SK-N-MC (cell line): ENCODE measurements around the gene VPS8.
"Not testable (repeated sequence)": the region's sequence is repeated elsewhere in the genome, so short reads cannot be mapped to it uniquely, and the experiment has no call there.

Source experiments
- DNase-seq: peaks from one replicate; pipeline ENCODE4 v3.0.0-alpha.2; 2011; ENCODE audit warnings: low read depth, low spot score
- H3K27ac ChIP-seq: fragments of 200-600 bp; sonication (generic); 2 replicates; pipeline ENCODE4 v1.5.1; 2016; ENCODE audit warnings: mixed run types
- H3K36me3 ChIP-seq: fragments of 200-600 bp; sonication (generic); 2 replicates; pipeline ENCODE4 v1.6.1; 2017; ENCODE audit warnings: antibody characterized with exemption, low read length, mixed read lengths; ENCODE audit not compliant: insufficient read depth
- H3K4me3 ChIP-seq: fragments of 200-600 bp; sonication (generic); 2 replicates; pipeline ENCODE4 v1.5.1; 2016
- H3K9ac ChIP-seq: fragments of 200-600 bp; sonication (generic); 2 replicates; pipeline ENCODE4 v1.8.0; 2017; ENCODE audit warnings: mixed run types, mixed read lengths; ENCODE audit not compliant: insufficient read length
- H3K9me3 ChIP-seq: fragments of 200-600 bp; sonication (generic); 2 replicates; pipeline ENCODE4 v1.6.1; 2017; ENCODE audit warnings: low read depth, mild to moderate bottlenecking, antibody characterized with exemption, low read length, moderate library complexity, mixed read lengths
- EZH2 ChIP-seq: fragments of 200-600 bp; sonication (generic); IDR thresholded peaks from one replicate; pipeline ENCODE4 v1.6.1; 2017; ENCODE audit warnings: antibody characterized with exemption
- FOXP2 ChIP-seq: optimal IDR thresholded peaks from 2 replicates; pipeline ENCODE3; 2011; ENCODE audit warnings: mild to moderate bottlenecking, moderate library complexity; ENCODE audit not compliant: insufficient read depth; ENCODE audit errors: extremely low read length, control extremely low read depth
- POLR2AphosphoS5 ChIP-seq: IDR thresholded peaks from 2 replicates; pipeline ENCODE4 v1.6.1; 2012; ENCODE audit warnings: mild to moderate bottlenecking, low read depth, low read length, borderline replicate concordance

The VPS8 gene

DNA sequence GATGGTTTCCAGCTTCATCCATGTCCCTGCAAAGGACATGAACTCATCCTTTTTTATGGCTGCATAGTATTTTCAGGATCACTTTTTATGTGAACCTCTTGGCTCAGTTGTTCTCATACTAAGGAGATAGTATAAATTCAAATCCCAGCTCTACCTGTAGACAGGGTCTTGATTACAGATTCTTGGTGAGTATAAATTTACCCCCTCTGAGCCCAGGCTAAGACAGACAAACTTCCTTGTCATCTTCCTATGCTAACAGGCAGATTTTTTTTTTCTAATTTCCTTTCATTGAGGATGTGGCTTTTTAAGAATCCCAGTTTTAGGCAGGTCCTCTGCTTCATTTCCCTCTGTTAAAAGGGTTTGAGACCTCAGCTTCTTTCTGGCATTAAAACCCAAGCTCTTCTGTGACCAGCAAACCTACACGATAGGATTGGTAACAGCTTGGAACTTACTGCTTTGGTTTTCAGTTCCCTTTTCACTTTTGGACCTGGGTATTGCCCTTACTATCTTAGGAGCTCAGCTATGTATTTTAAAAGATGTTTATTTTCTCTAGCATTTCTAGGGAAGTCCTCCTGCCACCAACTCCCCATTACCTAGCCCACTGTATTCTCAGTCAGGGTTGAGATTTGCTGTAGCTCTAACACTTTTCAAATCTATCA is 72.5 kb downstream of the VPS8 start:
- no peak overlapping the region for H3K4me3 ChIP-seq
- no peaks in the 10 kb centered on the region for H3K9me3 ChIP-seq
- no peak overlapping the region for H3K9ac ChIP-seq
- no peak overlapping the region for H3K27ac ChIP-seq
- H3K36me3 ChIP-seq: 0 out of 2 replicates have a peak, but pooled peaks cover 5% of the 10 kb centered on the region
- no peak for TF ChIP-seq POLR2AphosphoS5
- TF ChIP-seq FOXP2: no peak
- TF ChIP-seq EZH2: no peak
- no peak for DNase-seq

DNA sequence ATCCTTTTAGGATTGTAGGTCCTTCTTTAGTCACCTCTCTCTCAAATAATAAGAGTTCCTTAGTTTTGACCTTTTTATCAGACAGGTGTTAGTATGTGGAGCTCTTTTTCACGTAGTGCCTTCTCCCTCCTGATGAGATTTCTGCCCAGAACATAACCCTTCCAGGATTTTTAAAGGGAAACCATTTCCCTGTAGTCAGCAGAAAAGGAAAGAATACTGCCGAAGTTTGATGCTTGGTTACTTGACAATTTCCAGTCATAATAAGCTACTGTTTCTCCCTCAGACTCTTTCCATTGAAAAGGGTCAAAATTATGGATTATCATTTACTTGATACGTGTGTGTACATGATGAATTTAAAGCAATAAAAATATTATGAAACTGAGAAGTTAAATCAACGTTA is 73.1 kb downstream of the VPS8 start:
- no peak overlapping the region for H3K4me3 ChIP-seq
- H3K9ac ChIP-seq: no peak overlapping the region
- 0 out of 2 replicates have a peak, but pooled peaks cover 5% of the 10 kb centered on the region for H3K36me3 ChIP-seq
- no peak overlapping the region for H3K27ac ChIP-seq
- H3K9me3 ChIP-seq: no peaks in the 10 kb centered on the region
- no peak for TF ChIP-seq EZH2
- TF ChIP-seq POLR2AphosphoS5: no peak
- no peak for TF ChIP-seq FOXP2
- DNase-seq: no peak

DNA sequence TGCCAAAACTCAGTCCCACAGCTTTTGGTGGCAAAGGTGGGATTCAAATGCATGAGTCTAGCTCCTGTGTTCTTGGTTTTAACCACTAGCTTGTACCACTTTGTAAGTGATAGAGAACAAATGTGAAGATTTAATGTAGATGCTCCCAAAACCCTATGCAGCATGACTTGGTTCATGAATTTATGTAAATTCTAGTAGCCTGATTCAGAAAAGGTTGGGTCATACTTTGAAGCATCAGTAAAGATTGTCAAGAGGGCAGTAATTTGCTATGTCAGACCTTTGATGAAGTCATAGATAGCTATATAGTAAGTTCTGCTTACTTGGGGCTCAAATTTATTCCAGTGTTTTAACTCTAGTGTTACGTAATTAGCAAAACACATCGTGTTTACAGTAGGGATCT is 75.6 kb downstream of the VPS8 start:
- H3K9me3 ChIP-seq: no peaks in the 10 kb centered on the region
- no peak for DNase-seq
- 0 out of 2 replicates have a peak, but pooled peaks cover 5% of the 10 kb centered on the region for H3K36me3 ChIP-seq
- no peak overlapping the region for H3K9ac ChIP-seq
- H3K4me3 ChIP-seq: no peak overlapping the region
- H3K27ac ChIP-seq: no peak overlapping the region
- TF ChIP-seq FOXP2 (no peak), EZH2 (no peak), POLR2AphosphoS5 (no peak)

DNA sequence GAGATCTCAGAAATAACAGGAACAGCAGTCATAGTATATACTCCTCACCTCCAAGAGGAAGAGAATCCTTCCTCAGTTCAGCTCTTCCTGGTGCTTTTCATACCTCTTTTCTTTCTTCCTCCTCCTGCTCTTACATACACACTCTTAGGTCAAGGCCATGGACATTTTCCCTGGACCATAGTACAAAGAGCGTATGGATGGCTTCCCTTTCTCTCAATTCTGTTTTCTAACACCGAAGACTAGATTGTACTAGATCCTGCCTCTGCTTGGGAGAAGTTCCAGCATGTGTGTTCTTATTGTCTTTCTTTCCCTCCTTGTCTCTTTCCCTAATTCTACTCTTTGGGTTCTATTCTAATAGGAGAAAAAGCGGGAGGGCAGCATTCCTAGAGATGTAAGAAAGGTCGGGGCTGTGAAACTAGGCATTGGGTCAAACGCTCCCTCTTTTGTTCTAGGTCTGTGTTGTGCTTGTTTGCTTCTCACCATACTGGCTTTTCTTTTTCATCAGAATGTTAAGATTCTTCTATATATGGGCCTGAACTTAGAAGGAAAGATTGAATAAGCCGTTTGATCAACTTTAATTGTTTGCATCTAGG is 77.4 kb downstream of the VPS8 start:
- Histone ChIP-seq H3K36me3 (0 out of 2 replicates have a peak, but pooled peaks cover 2% of the 10 kb centered on the region), H3K4me3 (no peak overlapping the region), H3K9me3 (no peaks in the 10 kb centered on the region), H3K27ac (no peak overlapping the region), H3K9ac (no peak overlapping the region)
- TF ChIP-seq FOXP2 (no peak), POLR2AphosphoS5 (no peak), EZH2 (no peak)
- no peak for DNase-seq

DNA sequence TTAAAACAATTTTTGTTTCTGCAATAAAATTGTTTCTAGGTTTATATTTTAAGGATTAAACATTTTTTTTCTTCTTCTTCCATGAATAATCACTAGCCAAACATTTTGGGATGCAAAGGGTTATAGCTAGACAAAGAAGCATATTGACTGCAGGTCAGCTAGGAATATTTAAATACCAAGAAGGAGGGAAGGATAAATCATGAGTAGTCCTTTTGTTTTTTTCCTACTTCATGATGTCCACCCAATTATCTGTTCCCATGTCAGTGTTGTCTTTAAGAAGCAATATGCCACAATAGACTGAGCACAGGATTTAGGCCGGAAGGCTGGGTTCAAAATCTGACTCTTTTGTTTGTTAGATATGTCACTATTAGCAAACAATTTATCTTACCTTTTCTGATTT is 82.1 kb downstream of the VPS8 start:
- Histone ChIP-seq H3K27ac (no peak overlapping the region), H3K9ac (no peak overlapping the region), H3K36me3 (no peaks in the 10 kb centered on the region), H3K9me3 (no peaks in the 10 kb centered on the region), H3K4me3 (no peak overlapping the region)
- TF ChIP-seq FOXP2: no peak
- TF ChIP-seq EZH2: no peak
- no peak for TF ChIP-seq POLR2AphosphoS5
- DNase-seq: no peak

DNA sequence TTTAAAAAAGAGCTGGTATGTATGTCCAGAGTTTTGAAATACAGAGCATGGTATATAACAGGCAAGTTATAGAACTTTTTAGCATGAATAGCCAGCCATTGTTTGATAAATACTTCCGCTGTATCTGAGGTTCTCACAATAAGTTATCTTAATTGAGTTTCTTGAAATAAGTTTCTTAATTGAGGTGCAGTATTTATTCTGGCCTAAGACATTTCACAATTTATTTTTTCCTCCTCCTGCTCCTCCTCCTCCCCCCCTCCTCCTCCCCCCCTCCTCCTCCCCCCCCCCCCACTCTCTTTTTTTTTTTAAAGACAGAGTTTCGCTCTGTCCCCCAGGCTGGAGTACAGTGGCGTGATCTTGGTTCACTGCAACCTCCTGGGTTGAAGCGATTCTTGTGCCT is 83.4 kb downstream of the VPS8 start:
- Histone ChIP-seq H3K27ac (no peak overlapping the region), H3K4me3 (no peak overlapping the region), H3K36me3 (no peaks in the 10 kb centered on the region), H3K9me3 (no peaks in the 10 kb centered on the region), H3K9ac (no peak overlapping the region)
- no peak for DNase-seq
- no peak for TF ChIP-seq POLR2AphosphoS5
- TF ChIP-seq FOXP2: no peak
- TF ChIP-seq EZH2: no peak

DNA sequence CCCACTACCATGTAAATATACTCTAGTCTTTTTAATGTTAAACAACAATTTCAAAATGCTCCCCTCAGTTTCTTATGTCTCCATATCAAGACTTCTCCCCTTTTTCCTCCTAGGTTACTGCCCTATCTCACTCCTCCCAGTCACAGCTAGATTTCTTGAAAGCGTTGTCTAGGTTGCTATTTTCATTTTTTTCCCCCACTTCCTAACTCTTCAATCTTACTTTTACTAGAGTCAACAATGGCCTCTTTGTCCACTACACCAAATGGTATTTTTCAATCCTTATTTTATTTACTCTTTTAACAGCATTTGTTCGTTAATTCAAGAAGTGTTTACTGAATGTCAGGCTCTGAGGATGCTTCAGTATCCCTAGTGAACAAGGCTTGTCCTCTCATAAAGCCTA is 84.4 kb downstream of the VPS8 start:
- no peak overlapping the region for H3K4me3 ChIP-seq
- no peak overlapping the region for H3K27ac ChIP-seq
- H3K9ac ChIP-seq: no peak overlapping the region
- H3K9me3 ChIP-seq: no peaks in the 10 kb centered on the region
- H3K36me3 ChIP-seq: no peaks in the 10 kb centered on the region
- DNase-seq: no peak
- no peak for TF ChIP-seq POLR2AphosphoS5
- TF ChIP-seq FOXP2: no peak
- TF ChIP-seq EZH2: no peak

DNA sequence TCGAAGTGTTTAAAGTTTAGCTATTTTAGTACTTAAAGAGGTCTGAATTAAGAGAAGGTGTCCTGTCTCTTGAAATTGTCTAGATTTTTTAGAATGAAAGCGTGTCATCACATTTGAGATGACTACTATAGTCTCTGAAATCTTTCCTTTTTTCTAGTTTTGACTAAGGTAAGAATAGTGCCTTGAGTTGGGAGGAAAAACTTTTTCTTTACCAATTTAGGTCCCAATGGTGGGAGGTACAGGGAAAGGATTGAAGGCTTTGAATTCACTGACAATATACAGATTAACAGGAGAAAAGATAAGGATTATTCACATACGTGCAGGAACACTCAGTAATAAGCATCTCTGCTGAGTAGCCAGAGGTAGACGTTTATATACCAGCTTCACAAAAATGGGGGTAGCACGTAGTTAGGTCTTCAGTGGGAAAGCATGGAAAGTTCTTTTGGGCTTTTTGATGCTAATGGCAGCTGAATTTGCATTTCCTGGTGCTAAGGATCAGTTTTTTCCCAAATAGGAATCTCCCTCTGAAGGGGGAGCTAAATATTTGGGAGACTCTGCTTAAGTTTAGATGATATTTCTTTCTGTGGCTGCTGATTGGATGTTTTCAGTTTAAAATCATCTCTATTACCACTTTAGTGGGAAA is 88.1 kb downstream of the VPS8 start:
- H3K9ac ChIP-seq: no peak overlapping the region
- peaks cover 10% of the 10 kb centered on the region for H3K36me3 ChIP-seq
- no peak for DNase-seq
- H3K9me3 ChIP-seq: no peaks in the 10 kb centered on the region
- no peak overlapping the region for H3K4me3 ChIP-seq
- TF ChIP-seq POLR2AphosphoS5 (no peak), EZH2 (no peak)
- no peak overlapping the region for H3K27ac ChIP-seq

DNA sequence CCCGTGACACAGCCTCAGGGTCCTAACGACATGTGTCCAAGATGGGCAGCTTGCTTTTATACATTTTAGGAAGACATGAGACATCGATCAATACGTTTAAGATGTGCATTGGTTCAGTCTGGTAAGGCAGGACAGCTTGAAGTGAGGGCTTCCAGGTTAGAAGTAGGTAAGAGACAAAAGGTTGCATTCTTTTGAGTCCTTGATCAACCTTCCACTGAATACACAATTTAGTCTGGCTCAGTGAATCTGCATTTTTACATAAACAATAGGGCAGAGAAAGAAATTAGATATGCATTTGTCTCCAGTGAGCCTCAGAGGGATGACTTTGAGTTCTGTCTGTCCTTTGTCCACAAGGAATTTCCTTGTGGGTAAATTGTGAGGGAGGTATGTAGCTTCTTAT is 95.1 kb downstream of the VPS8 start:
- not testable (repeated sequence) for H3K9ac ChIP-seq

More for the DNA sequence above, 95.1 kb downstream of the VPS8 start:
- not testable (repeated sequence) for H3K9me3 ChIP-seq, H3K27ac ChIP-seq, DNase-seq, H3K4me3 ChIP-seq
- H3K36me3 ChIP-seq: peaks cover 22% of the 10 kb centered on the region
